Natural killer cell (primary cell): ENCODE measurements around the gene CYP26B1. TPM values are rescaled to one million over a fixed set of nuclear protein-coding genes. Genes with fewer than 3 reads are reported as not detected.

ENCODE experiments used
- ATAC-seq, 3 donors: fragments of 150-1000 bp in 2 of 3; fragments of 200-7000 bp in 1 of 3; cut with Tn5 transposase; 1 replicate in 1 of 3; 2 replicates in 2 of 3; pipeline ENCODE4 v1.10.0; 2021; ENCODE audit warnings: mild to moderate bottlenecking in 2 of 3, moderate library complexity in 2 of 3
- DNase-seq, 2 donors: peaks; one replicate each; pipeline versions ENCODE4 v3.0.0 to v3.0.0-alpha.2; 2013 to 2021; ENCODE audit warnings: mixed read lengths in 1 of 2
- H3K27ac ChIP-seq: one replicate; pipeline ENCODE4 v1.5.1; 2013; ENCODE audit warnings: mild to moderate bottlenecking, low read length
- H3K27me3 ChIP-seq: one replicate; pipeline ENCODE4 v1.6.1; 2013; ENCODE audit warnings: low read length; ENCODE audit not compliant: control insufficient read depth, insufficient read depth
- H3K36me3 ChIP-seq: one replicate; pipeline ENCODE4 v1.6.1; 2013; ENCODE audit warnings: low read length; ENCODE audit not compliant: control insufficient read depth, insufficient read depth
- H3K4me1 ChIP-seq: one replicate; pipeline ENCODE4 v1.6.1; 2013; ENCODE audit warnings: low read length; ENCODE audit not compliant: control insufficient read depth, insufficient read depth
- H3K4me3 ChIP-seq: one replicate; pipeline ENCODE4 v1.5.1; 2013; ENCODE audit warnings: low read length
- H3K9me3 ChIP-seq: one replicate; pipeline ENCODE4 v1.6.1; 2013; ENCODE audit warnings: low read length; ENCODE audit not compliant: control insufficient read depth, insufficient read depth
- H3K27ac Mint-ChIP-seq, 2 donors: one replicate each; pipeline ENCODE4 v1.8.0; 2022; ENCODE audit warnings: mild to moderate bottlenecking in 2 of 2, mixed read lengths in 2 of 2, moderate library complexity in 1 of 2
- H3K27me3 Mint-ChIP-seq, 2 donors: one replicate each; pipeline ENCODE4 v1.8.0; 2022; ENCODE audit warnings: low read depth in 2 of 2, mixed read lengths in 2 of 2
- H3K36me3 Mint-ChIP-seq: one replicate; pipeline ENCODE4 v1.8.0; 2022; ENCODE audit warnings: mixed read lengths
- H3K4me1 Mint-ChIP-seq, 2 donors: one replicate each; pipeline ENCODE4 v1.8.0; 2022; ENCODE audit warnings: mixed read lengths in 2 of 2
- H3K4me3 Mint-ChIP-seq: one replicate; pipeline ENCODE4 v1.8.0; 2022; ENCODE audit warnings: mild to moderate bottlenecking, moderate library complexity, mixed read lengths
- H3K9me3 Mint-ChIP-seq, 2 donors: one replicate each; pipeline ENCODE4 v1.8.0; 2022; ENCODE audit warnings: mixed read lengths in 2 of 2
- WGBS: methylation state at CpG from one replicate; pipeline ENCODE4 v1.1.7; 2013; ENCODE audit warnings: missing lambda C conversion rate; ENCODE audit not compliant: insufficient coverage; 5-methylcytosine and 5-hydroxymethylcytosine counted together
- intact Hi-C: fragments of 100-400 bp; cut with micrococcal nuclease; formaldehyde crosslinking; loops from one replicate; pipeline ENCODE4 v1.14.2; 2022
- total RNA-seq, 4 donors: library from RNA; stranded (reverse); fragments of 120-200 nt in 1 of 4; gene quantifications; one replicate each; pipeline versions ENCODE4 v1.2.3 to v1.2.4, GENCODE V29; 2013 to 2022
- TF ChIP-seq, protein P1 (sequence below): fragments of 200-600 bp; IDR thresholded peaks from one replicate; pipeline ENCODE4 v1.8.0; 2022; ENCODE audit warnings: antibody characterized with exemption

The CYP26B1 gene
- total RNA-seq, 3 donors from 2014 or later (not counting 1 experiment from before 2014, with no cell fraction given), result not detected

- peaks cover 24% of the 10 kb centered on the region for H3K4me1 ChIP-seq
- H3K27ac ChIP-seq, result no peak overlapping the region
- ATAC-seq, result no peak
- 78% methylated on average over 3 of the region's 4 CpGs for WGBS
- H3K27me3 ChIP-seq, result peaks cover 9% of the 10 kb centered on the region
- Mint-ChIP-seq H3K4me3 (no peak overlapping the region), H3K36me3 (no peaks in the 10 kb centered on the region), H3K27ac (no peak overlapping the region), H3K4me1 (peaks cover 5 to 12% of the 10 kb centered on the region in 2 donors), H3K27me3 (peaks cover 12 to 18% of the 10 kb centered on the region in 2 donors), H3K9me3 (no peaks in the 10 kb centered on the region)
- TF ChIP-seq, protein P1, sequence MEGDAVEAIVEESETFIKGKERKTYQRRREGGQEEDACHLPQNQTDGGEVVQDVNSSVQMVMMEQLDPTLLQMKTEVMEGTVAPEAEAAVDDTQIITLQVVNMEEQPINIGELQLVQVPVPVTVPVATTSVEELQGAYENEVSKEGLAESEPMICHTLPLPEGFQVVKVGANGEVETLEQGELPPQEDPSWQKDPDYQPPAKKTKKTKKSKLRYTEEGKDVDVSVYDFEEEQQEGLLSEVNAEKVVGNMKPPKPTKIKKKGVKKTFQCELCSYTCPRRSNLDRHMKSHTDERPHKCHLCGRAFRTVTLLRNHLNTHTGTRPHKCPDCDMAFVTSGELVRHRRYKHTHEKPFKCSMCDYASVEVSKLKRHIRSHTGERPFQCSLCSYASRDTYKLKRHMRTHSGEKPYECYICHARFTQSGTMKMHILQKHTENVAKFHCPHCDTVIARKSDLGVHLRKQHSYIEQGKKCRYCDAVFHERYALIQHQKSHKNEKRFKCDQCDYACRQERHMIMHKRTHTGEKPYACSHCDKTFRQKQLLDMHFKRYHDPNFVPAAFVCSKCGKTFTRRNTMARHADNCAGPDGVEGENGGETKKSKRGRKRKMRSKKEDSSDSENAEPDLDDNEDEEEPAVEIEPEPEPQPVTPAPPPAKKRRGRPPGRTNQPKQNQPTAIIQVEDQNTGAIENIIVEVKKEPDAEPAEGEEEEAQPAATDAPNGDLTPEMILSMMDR, result no peak
- H3K9me3 ChIP-seq, result no peaks in the 10 kb centered on the region
- no peaks in the 10 kb centered on the region for H3K36me3 ChIP-seq
- intact Hi-C loops, result no loop called here
- no peak overlapping the region for H3K4me3 ChIP-seq
- peak in 1 of 2 donors; percentile 12 for DNase-seq
Measured at GRCh38 chr2:72140621-72140960, 7.1 kb downstream of the CYP26B1 start.

GRCh38 chr2:72139874-72140620, 7.6 kb downstream of the CYP26B1 start:
- Mint-ChIP-seq H3K9me3 (no peaks in the 10 kb centered on the region), H3K36me3 (no peaks in the 10 kb centered on the region), H3K4me1 (peaks cover under 1 to 6% of the 10 kb centered on the region in 2 donors), H3K27me3 (peaks cover 12 to 15% of the 10 kb centered on the region in 2 donors), H3K27ac (no peak overlapping the region), H3K4me3 (no peak overlapping the region)
- Histone ChIP-seq H3K9me3 (no peaks in the 10 kb centered on the region), H3K27ac (no peak overlapping the region), H3K4me1 (peaks cover 18% of the 10 kb centered on the region), H3K27me3 (peaks cover 9% of the 10 kb centered on the region), H3K4me3 (no peak overlapping the region), H3K36me3 (no peaks in the 10 kb centered on the region)
- DNase-seq (peak in 1 of 2 donors; percentile 10), ATAC-seq (no peak)
- 84% methylated on average over 14 of the region's 14 CpGs for WGBS
- TF ChIP-seq, protein P1, result no peak
- intact Hi-C loops, result loop anchor here (5.0 kb wide), 1 partner anchor 593 kb away; no protein-coding TSS in a partner anchor

- Mint-ChIP-seq H3K9me3 (no peaks in the 10 kb centered on the region), H3K27ac (no peak overlapping the region), H3K4me1 (peaks cover 0 to 4% of the 10 kb centered on the region in 2 donors), H3K4me3 (no peak overlapping the region), H3K27me3 (peaks cover 12 to 15% of the 10 kb centered on the region in 2 donors), H3K36me3 (no peaks in the 10 kb centered on the region)
- no peak overlapping the region for H3K4me3 ChIP-seq
- H3K9me3 ChIP-seq, result no peaks in the 10 kb centered on the region
- intact Hi-C loops, result loop anchor here (5.0 kb wide), 1 partner anchor 592 kb away; no protein-coding TSS in a partner anchor
- H3K4me1 ChIP-seq, result peaks cover 13% of the 10 kb centered on the region
- 86% methylated on average over 8 of the region's 8 CpGs for WGBS
- H3K36me3 ChIP-seq, result no peaks in the 10 kb centered on the region
- no peak overlapping the region for H3K27ac ChIP-seq
- H3K27me3 ChIP-seq, result peaks cover 8% of the 10 kb centered on the region
- no peak for DNase-seq
- ATAC-seq, result no peak
- TF ChIP-seq, protein P1, result no peak
Measured at GRCh38 chr2:72139471-72139873, 8.2 kb downstream of the CYP26B1 start.
